HS-27A (cell line): Measurements from ENCODE around the gene TSPOAP1.

ENCODE experiments used
- DNase-seq: peaks from one replicate; pipeline ENCODE4 v3.0.0-alpha.2; 2012; ENCODE audit warnings: low read depth, missing footprints

TSPOAP1 gene

GRCh38 chr17:58316260-58316960, 12.2 kb downstream of the TSPOAP1 start:
- no peak for DNase-seq

- DNase-seq, result no peak
Observed at GRCh38 chr17:58315750-58316149, 12.8 kb downstream of the TSPOAP1 start.

- no peak for DNase-seq
Observed at GRCh38 chr17:58315281-58315711, 13.3 kb downstream of the TSPOAP1 start.

GRCh38 chr17:58314706-58315015, 13.9 kb downstream of the TSPOAP1 start:
- no peak for DNase-seq

- DNase-seq, result no peak
Observed at GRCh38 chr17:58313815-58314705, 14.5 kb downstream of the TSPOAP1 start.

- no peak for DNase-seq
Observed at GRCh38 chr17:58312829-58313228, 15.8 kb downstream of the TSPOAP1 start.

- no peak for DNase-seq
Observed at GRCh38 chr17:58312021-58312630, 16.5 kb downstream of the TSPOAP1 start.

GRCh38 chr17:58311429-58311894, 17.1 kb downstream of the TSPOAP1 start:
- DNase-seq, result no peak

- DNase-seq, result no peak
Observed at GRCh38 chr17:58310511-58311428, 17.8 kb downstream of the TSPOAP1 start.

GRCh38 chr17:58309918-58310259, 18.7 kb downstream of the TSPOAP1 start:
- no peak for DNase-seq

- no peak for DNase-seq
Observed at GRCh38 chr17:58308985-58309917, 19.3 kb downstream of the TSPOAP1 start.

GRCh38 chr17:58308173-58308984, 20.2 kb downstream of the TSPOAP1 start:
- DNase-seq, result no peak

- DNase-seq, result no peak
Observed at GRCh38 chr17:58307468-58308172, 21.0 kb downstream of the TSPOAP1 start.

- DNase-seq, result no peak
Observed at GRCh38 chr17:58306131-58306951, 22.3 kb downstream of the TSPOAP1 start.

- no peak for DNase-seq
Observed at GRCh38 chr17:58305626-58306025, 23.0 kb downstream of the TSPOAP1 start.

- DNase-seq, result no peak
Observed at GRCh38 chr17:58304750-58305486, 23.7 kb downstream of the TSPOAP1 start.

- DNase-seq, result peak; percentile 7
Observed at GRCh38 chr17:58303971-58304749, 24.4 kb downstream of the TSPOAP1 start.
